Measurements from ENCODE around the gene UBE3D.

Gene UBE3D

GRCh38 chr6:83083476-83083875 is 17.8 kb upstream of the UBE3D start:
- no peaks in the 10 kb centered on the region for H3K27me3 ChIP-seq (ENCODE audit: control insufficient read depth, low read length)
- no peak for TF ChIP-seq CTCF (IDR thresholded peaks at IDR 0.05; ENCODE audit: low read depth, low read length, poor library complexity, severe bottlenecking)
- H3F3A ChIP-seq (ENCODE audit: control insufficient read depth, insufficient read depth), result no peaks in the 10 kb centered on the region
- H3K4me3 ChIP-seq (ENCODE audit: low read length), result no peak overlapping the region
- peaks cover 42% of the 10 kb centered on the region for H3K79me2 ChIP-seq (ENCODE audit: control insufficient read depth, low read length)
- no peaks in the 10 kb centered on the region for H4K20me1 ChIP-seq (ENCODE audit: control insufficient read depth, insufficient read depth, low read depth, low read length)
- H3K36me3 ChIP-seq (ENCODE audit: control insufficient read depth, low read length), result no peaks in the 10 kb centered on the region
- no peaks in the 10 kb centered on the region for H3K4me1 ChIP-seq (ENCODE audit: control insufficient read depth, low read length)
- no peak overlapping the region for H3K4me2 ChIP-seq (ENCODE audit: low read length)
- no peaks in the 10 kb centered on the region for H3K9me2 ChIP-seq (replicated peaks; ENCODE audit: control insufficient read depth, low read length)
- H3K9me3 ChIP-seq (ENCODE audit: control insufficient read depth, insufficient read depth, low read length), result no peaks in the 10 kb centered on the region
- no peak overlapping the region for H3K27ac ChIP-seq (ENCODE audit: low read depth, low read length)

- H3K4me2 ChIP-seq (ENCODE audit: low read length), result no peak overlapping the region
- H3K4me1 ChIP-seq (ENCODE audit: control insufficient read depth, low read length), result peaks cover 27% of the 10 kb centered on the region
- peaks cover 96% of the 10 kb centered on the region for H3K79me2 ChIP-seq (ENCODE audit: control insufficient read depth, low read length)
- H3F3A ChIP-seq (ENCODE audit: control insufficient read depth, insufficient read depth), result peaks cover 6% of the 10 kb centered on the region; the same call in 1 of the 2 replicates
- H3K27ac ChIP-seq (ENCODE audit: low read depth, low read length), result no peak overlapping the region
- H3K9me3 ChIP-seq (ENCODE audit: control insufficient read depth, insufficient read depth, low read length), result no peaks in the 10 kb centered on the region
- H3K4me3 ChIP-seq (ENCODE audit: low read length), result no peak overlapping the region
- no peaks in the 10 kb centered on the region for H3K9me2 ChIP-seq (replicated peaks; ENCODE audit: control insufficient read depth, low read length)
- no peak for TF ChIP-seq EZH2phosphoT487 (IDR thresholded peaks at IDR 0.05; ENCODE audit: borderline replicate concordance, low read length)
- no peak for TF ChIP-seq CTCF (IDR thresholded peaks at IDR 0.05; ENCODE audit: low read depth, low read length, poor library complexity, severe bottlenecking)
- peaks cover 35% of the 10 kb centered on the region for H3K36me3 ChIP-seq (ENCODE audit: control insufficient read depth, low read length)
- no peaks in the 10 kb centered on the region for H3K27me3 ChIP-seq (ENCODE audit: control insufficient read depth, low read length)
- H4K20me1 ChIP-seq (ENCODE audit: control insufficient read depth, insufficient read depth, low read depth, low read length), result no peaks in the 10 kb centered on the region; the same call in 1 of the 2 replicates
Observed at GRCh38 chr6:83073615-83074014, 8.0 kb upstream of the UBE3D start.

GRCh38 chr6:83072726-83073125 is 7.1 kb upstream of the UBE3D start:
- Histone ChIP-seq H3K36me3 (ENCODE audit: control insufficient read depth, low read length) (peaks cover 35% of the 10 kb centered on the region), H4K20me1 (ENCODE audit: control insufficient read depth, insufficient read depth, low read depth, low read length) (no peaks in the 10 kb centered on the region; the same call in 1 of the 2 replicates), H3K9me2 (replicated peaks; ENCODE audit: control insufficient read depth, low read length) (no peaks in the 10 kb centered on the region), H3K4me1 (ENCODE audit: control insufficient read depth, low read length) (peaks cover 30% of the 10 kb centered on the region), H3K4me3 (ENCODE audit: low read length) (no peak overlapping the region), H3K27me3 (ENCODE audit: control insufficient read depth, low read length) (no peaks in the 10 kb centered on the region), H3K27ac (ENCODE audit: low read depth, low read length) (no peak overlapping the region), H3K4me2 (ENCODE audit: low read length) (no peak overlapping the region), H3F3A (ENCODE audit: control insufficient read depth, insufficient read depth) (peaks cover 6% of the 10 kb centered on the region; the same call in 1 of the 2 replicates), H3K79me2 (ENCODE audit: control insufficient read depth, low read length) (peaks cover 99% of the 10 kb centered on the region), H3K9me3 (ENCODE audit: control insufficient read depth, insufficient read depth, low read length) (no peaks in the 10 kb centered on the region)
- TF ChIP-seq CTCF (IDR thresholded peaks at IDR 0.05; ENCODE audit: low read depth, low read length, poor library complexity, severe bottlenecking) (no peak), EZH2phosphoT487 (IDR thresholded peaks at IDR 0.05; ENCODE audit: borderline replicate concordance, low read length) (no peak)
